Right atrium auricular region (tissue), 2 donors: ENCODE measurements around the gene NMU. TPM values are rescaled to one million over a fixed set of nuclear protein-coding genes. Genes with fewer than 3 reads are reported as not detected.
"Not testable (repeated sequence)": the region's sequence is repeated elsewhere in the genome, so short reads cannot be mapped to it uniquely, and the experiment has no call there.

Source experiments
- DNase-seq: peaks from one replicate; pipeline ENCODE4 v3.0.0-alpha.2; 2019; ENCODE audit warnings: low spot score
- H3K27ac ChIP-seq, 2 donors: fragments of 200-600 bp; sonication (generic); 1 replicate in 1 of 2; 2 replicates in 1 of 2; pipeline ENCODE4 v1.5.1; 2016 to 2019
- H3K27me3 ChIP-seq, 2 donors: fragments of 200-600 bp; sonication (generic); one replicate each; pipeline versions ENCODE4 v1.5.1 to v1.6.0; 2017 to 2019
- H3K36me3 ChIP-seq: fragments of 200-600 bp; sonication (generic); one replicate; pipeline ENCODE4 v1.5.1; 2016
- H3K4me1 ChIP-seq, 2 donors: fragments of 200-600 bp; sonication (generic); one replicate each; pipeline versions ENCODE4 v1.5.1 to v1.6.0; 2017 to 2019
- H3K4me3 ChIP-seq, 2 donors: fragments of 200-600 bp; sonication (generic); 1 replicate in 1 of 2; 2 replicates in 1 of 2; pipeline ENCODE4 v1.5.1; 2017 to 2019; ENCODE audit warnings: mild to moderate bottlenecking in 1 of 2, moderate library complexity in 1 of 2
- H3K9me3 ChIP-seq, 2 donors: fragments of 200-600 bp; sonication (generic); one replicate each; pipeline ENCODE4 v1.5.1; 2019
- CTCF ChIP-seq, 2 donors: fragments of 200-600 bp; sonication (generic); IDR thresholded peaks; one replicate each; pipeline ENCODE4 v1.5.1; 2019; ENCODE audit warnings: antibody characterized with exemption in 2 of 2
- total RNA-seq, 2 donors: library from RNA; depleted of rRNA; stranded (reverse); fragments of >200 nt; gene quantifications; one replicate each; pipeline ENCODE4 v1.1.0, GENCODE V29; 2016

Gene NMU
- total RNA-seq: under 1 TPM in 1 of 2 donors, not detected in 1; 0.47 TPM

GRCh38 chr4:55635741-55636655 lies at the start of gene NMU:
NMU (minus strand) TSS chr4:55636298; CDS start chr4:55636192, 106 bp downstream.
- H3K9me3 ChIP-seq: peaks cover 0 to under 1% of the 10 kb centered on the region in 2 donors
- H3K4me1 ChIP-seq: peaks cover 0 to 15% of the 10 kb centered on the region in 2 donors
- H3K27me3 ChIP-seq: peaks cover 3 to 13% of the 10 kb centered on the region in 2 donors
- H3K27ac ChIP-seq: no peak within 1 kb of the TSS
- no peaks in the 10 kb centered on the region for H3K36me3 ChIP-seq
- DNase-seq: no peak
- TF ChIP-seq CTCF (IDR thresholded peaks at IDR 0.05): peak in 1 of 2 donors; percentile 24
- peak within 1 kb of the TSS; percentile 4 to 42 for H3K4me3 ChIP-seq

- H3K4me1 ChIP-seq: no peaks in the 10 kb centered on the region
- no peak for DNase-seq
- no peaks in the 10 kb centered on the region for H3K27me3 ChIP-seq
- TF ChIP-seq CTCF (IDR thresholded peaks at IDR 0.05): no peak
- H3K9me3 ChIP-seq: no peaks in the 10 kb centered on the region
- no peak overlapping the region for H3K27ac ChIP-seq
- no peaks in the 10 kb centered on the region for H3K36me3 ChIP-seq
- no peak overlapping the region for H3K4me3 ChIP-seq
These were observed 48.2 kb upstream of the NMU start for GRCh38 chr4:55684276-55684675.

GRCh38 chr4:55682797-55683196 lies 46.7 kb upstream of the NMU start:
- H3K27me3 ChIP-seq, H3K36me3 ChIP-seq, H3K4me3 ChIP-seq, H3K9me3 ChIP-seq, DNase-seq, H3K4me1 ChIP-seq, H3K27ac ChIP-seq: not testable (repeated sequence)

- no peak for TF ChIP-seq CTCF (IDR thresholded peaks at IDR 0.05)
- Histone ChIP-seq H3K36me3 (no peaks in the 10 kb centered on the region), H3K4me3 (no peak overlapping the region), H3K4me1 (no peaks in the 10 kb centered on the region), H3K27me3 (no peaks in the 10 kb centered on the region), H3K27ac (no peak overlapping the region), H3K9me3 (no peaks in the 10 kb centered on the region)
- no peak for DNase-seq
These were observed 46.2 kb upstream of the NMU start for GRCh38 chr4:55682295-55682694.

- Histone ChIP-seq H3K27ac (no peak overlapping the region), H3K4me3 (no peak overlapping the region), H3K27me3 (no peaks in the 10 kb centered on the region), H3K9me3 (no peaks in the 10 kb centered on the region), H3K36me3 (no peaks in the 10 kb centered on the region), H3K4me1 (no peaks in the 10 kb centered on the region)
- DNase-seq: no peak
- no peak for TF ChIP-seq CTCF (IDR thresholded peaks at IDR 0.05)
These were observed 45.3 kb upstream of the NMU start for GRCh38 chr4:55681430-55681829.

- no peaks in the 10 kb centered on the region for H3K27me3 ChIP-seq
- no peaks in the 10 kb centered on the region for H3K36me3 ChIP-seq
- no peaks in the 10 kb centered on the region for H3K9me3 ChIP-seq
- no peak for TF ChIP-seq CTCF (IDR thresholded peaks at IDR 0.05)
- H3K4me1 ChIP-seq: no peaks in the 10 kb centered on the region
- H3K4me3 ChIP-seq: no peak overlapping the region
- H3K27ac ChIP-seq: no peak overlapping the region
- DNase-seq: no peak
These were observed 39.2 kb upstream of the NMU start for GRCh38 chr4:55675196-55675793.
